ENCODE measurements around the gene ANGPTL1.

The ANGPTL1 gene, protein sequence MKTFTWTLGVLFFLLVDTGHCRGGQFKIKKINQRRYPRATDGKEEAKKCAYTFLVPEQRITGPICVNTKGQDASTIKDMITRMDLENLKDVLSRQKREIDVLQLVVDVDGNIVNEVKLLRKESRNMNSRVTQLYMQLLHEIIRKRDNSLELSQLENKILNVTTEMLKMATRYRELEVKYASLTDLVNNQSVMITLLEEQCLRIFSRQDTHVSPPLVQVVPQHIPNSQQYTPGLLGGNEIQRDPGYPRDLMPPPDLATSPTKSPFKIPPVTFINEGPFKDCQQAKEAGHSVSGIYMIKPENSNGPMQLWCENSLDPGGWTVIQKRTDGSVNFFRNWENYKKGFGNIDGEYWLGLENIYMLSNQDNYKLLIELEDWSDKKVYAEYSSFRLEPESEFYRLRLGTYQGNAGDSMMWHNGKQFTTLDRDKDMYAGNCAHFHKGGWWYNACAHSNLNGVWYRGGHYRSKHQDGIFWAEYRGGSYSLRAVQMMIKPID

DNA sequence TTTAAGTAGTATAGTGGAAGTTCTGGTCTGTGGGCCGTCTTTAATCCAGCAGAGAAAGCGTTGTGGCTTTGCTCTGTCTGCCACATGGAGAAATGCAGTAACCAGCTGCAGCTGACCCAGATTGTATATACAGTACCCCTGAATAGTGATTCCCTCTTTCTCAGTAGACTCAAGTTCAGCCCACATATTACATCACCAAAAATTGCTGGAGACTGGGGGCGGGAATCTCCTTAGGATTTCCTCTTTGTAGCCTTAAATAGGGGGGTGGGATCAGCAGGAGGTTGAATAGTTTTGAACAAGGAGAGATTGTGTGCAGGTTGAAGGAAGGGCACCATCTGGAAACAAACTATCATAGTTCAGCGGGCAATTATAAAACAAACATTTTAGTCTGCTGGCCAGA, at the start of gene ANGPTL1:
TSS of gene ANGPTL1 (minus strand) at position 134 of the 400 bp plus-strand sequence. CDS start 5,301 bp downstream, outside the sequence.
- DNase-seq = peak; percentile 81

- no peak for DNase-seq
These were observed 48.7 kb upstream of the ANGPTL1 start for GRCh38 chr1:178919581-178919980.

DNA sequence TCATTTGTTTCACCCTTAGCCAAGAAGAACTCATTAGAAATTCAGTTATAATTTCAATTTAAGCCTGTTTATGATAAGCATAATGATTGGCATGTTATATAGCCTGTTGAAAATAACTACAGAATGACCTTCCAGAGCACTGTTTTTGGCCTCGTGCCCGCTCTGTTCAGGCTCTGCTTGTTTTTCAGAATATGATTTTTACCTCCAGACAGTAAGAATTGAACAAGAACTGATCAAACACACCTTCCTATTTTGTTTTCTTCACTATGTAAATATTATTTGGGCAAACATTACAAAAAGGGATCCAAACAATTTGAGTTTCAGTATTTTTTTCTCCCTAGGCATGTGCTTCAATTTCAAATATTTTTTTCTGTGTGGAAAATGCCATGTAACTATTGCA, 48.1 kb upstream of the ANGPTL1 start:
- DNase-seq = no peak

- DNase-seq = no peak
These were observed 47.4 kb upstream of the ANGPTL1 start for GRCh38 chr1:178918308-178918707.

GRCh38 chr1:178916448-178917174, 45.7 kb upstream of the ANGPTL1 start:
- DNase-seq = no peak

- no peak for DNase-seq
These were observed 41.7 kb upstream of the ANGPTL1 start for GRCh38 chr1:178912597-178912996.

DNA sequence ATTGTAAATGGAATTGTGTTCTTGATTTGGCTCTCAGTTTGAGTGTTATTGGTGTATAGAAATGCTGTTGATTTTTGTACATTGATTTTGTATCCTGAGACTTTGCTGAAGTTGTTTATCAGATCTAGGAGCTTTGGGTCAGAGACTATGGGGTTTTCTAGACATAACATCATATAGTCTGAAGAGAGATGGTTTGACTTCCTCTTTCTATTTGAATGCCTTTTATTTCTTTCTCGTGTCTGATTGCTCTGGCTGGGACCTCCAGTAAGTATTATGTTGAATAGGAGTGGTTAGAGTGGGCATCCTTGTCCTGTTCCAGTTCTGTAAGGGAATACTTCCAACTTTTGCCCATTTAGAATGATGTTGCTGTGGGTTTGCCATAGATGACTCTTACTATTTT, 39.1 kb upstream of the ANGPTL1 start:
- DNase-seq = no peak

- DNase-seq = no peak
These were observed 37.5 kb upstream of the ANGPTL1 start for GRCh38 chr1:178908358-178908757.

- no peak for DNase-seq
These were observed 30.7 kb upstream of the ANGPTL1 start for GRCh38 chr1:178901482-178902125.

GRCh38 chr1:178899402-178899801, 28.5 kb upstream of the ANGPTL1 start:
- DNase-seq = no peak

DNA sequence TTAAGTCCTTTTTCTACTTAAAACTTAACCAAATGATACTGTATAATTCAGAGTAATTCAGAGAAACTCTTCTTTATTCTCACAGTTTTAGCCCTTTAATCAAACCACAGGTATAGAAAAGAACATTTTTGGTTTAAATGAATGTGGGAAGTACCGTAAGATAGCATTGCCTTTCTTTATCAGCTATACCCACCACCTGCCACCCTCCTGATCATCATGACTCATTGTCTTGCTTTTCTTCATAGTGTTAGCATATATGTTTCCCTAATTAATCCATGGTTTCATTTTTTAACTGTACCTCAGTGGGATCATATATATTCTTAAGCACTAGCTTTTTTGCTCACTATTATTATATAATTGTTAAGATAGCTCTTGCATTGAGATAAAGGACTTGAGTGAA, 27.5 kb upstream of the ANGPTL1 start:
- DNase-seq = no peak

- DNase-seq = no peak
These were observed 25.1 kb upstream of the ANGPTL1 start for GRCh38 chr1:178895928-178896327.

GRCh38 chr1:178886551-178886950, 15.7 kb upstream of the ANGPTL1 start:
- no peak for DNase-seq

- no peak for DNase-seq
These were observed 15.0 kb upstream of the ANGPTL1 start for GRCh38 chr1:178885869-178886268.

- DNase-seq = no peak
These were observed 11.1 kb upstream of the ANGPTL1 start for GRCh38 chr1:178881950-178882349.

DNA sequence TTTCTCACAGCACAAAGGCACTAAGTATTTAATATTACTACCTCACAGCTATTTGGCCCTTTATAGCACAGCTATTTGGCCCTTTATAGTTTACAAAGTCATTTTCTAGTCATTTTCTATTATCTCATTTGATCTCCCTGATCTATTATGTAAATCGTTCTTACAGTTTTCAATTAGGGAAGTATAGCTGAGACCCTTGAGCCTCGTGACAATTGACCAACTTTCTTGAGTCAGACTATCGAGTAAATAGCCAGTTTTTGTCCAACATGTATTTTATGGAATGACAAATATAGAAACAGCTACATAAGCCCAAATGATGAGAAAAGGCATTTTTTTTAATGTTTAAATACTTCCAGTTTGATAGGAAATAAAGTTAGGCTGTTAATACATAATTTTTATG, 7.0 kb upstream of the ANGPTL1 start:
- DNase-seq = no peak

- DNase-seq = no peak
These were observed 5.1 kb upstream of the ANGPTL1 start for GRCh38 chr1:178875936-178876335.

DNA sequence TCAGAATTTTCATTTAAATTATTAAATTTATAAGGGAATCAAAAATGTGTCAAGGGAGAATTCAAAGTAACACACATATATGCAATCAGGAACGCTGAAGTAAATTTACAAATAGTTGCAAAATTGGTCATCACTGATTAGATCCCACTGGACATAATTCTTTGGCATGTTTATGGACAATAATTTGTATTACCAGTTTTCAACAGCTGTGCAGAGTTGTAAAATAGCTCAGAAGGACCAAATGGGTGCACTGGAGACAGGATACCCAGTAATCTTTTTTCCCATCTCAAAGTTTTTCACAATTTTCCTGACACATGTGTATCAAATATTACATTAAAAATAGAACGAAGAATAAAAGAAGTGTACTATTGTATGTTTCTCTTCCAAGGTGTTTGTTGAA, 4.1 kb upstream of the ANGPTL1 start:
- DNase-seq = no peak

DNA sequence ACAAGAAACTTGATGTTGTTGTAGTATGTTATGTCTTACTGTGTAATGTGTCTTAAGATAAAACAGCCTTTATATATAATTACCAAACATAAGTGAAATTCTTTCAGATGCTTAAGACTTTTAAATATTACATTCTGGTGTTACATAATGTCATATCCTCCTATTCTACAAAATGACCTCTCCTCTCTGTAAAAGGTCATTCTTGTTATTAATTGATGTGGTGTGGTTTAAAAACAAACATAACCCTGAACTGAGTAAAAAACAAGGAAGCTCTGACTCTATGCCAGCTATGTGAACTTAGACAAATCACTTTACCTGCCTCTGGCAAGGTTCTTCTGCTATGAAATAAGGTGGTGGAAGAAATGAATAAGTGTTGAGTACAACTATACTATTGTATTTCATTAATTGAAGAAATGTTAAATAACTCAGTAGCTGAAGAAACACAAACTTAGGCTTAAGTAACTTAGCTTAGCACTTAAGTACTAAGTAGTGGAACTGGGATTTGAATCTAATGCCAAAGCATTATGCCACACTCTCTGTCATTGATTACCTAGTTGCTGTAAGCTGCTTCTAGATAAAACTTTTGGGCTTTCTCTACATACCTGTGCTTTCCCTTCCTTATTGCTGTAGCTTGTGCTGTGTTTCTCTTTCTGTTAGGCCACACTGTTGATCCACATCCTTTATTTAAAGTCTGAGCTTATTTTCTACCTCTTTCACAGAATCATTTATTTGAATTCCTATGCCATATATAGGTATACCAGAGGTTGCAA, 859 bp upstream of the ANGPTL1 start:
- no peak for DNase-seq

GRCh38 chr1:178870221-178870620, 656 bp downstream of the ANGPTL1 start:
- no peak for DNase-seq

GRCh38 chr1:178869119-178869697, 1.7 kb downstream of the ANGPTL1 start:
- no peak for DNase-seq

- DNase-seq = no peak
These were observed 2.2 kb downstream of the ANGPTL1 start for GRCh38 chr1:178868706-178869105.
